Measurements from ENCODE around the gene KLHL29.

KLHL29 gene

DNA sequence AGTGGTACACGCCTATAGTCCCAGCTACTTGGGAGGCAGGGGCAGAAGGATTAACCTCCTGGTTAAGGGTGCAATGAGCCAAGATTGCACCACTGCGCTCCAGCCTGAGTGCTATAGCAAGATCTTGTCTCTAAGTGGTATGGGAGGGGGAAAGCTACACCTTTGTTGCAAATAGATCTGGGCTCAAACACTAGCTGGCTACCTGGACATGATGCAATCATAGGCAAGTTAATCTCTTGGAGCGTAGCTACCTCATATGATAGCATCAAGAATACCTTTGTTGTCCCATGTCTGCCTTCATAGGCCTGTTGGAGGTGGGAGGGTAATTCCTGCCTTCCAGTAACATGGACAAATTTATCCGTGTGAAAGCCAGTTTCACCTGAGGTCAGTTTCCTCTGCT, 15.7 kb downstream of the KLHL29 start:
- FAIRE-seq, result no peak

DNA sequence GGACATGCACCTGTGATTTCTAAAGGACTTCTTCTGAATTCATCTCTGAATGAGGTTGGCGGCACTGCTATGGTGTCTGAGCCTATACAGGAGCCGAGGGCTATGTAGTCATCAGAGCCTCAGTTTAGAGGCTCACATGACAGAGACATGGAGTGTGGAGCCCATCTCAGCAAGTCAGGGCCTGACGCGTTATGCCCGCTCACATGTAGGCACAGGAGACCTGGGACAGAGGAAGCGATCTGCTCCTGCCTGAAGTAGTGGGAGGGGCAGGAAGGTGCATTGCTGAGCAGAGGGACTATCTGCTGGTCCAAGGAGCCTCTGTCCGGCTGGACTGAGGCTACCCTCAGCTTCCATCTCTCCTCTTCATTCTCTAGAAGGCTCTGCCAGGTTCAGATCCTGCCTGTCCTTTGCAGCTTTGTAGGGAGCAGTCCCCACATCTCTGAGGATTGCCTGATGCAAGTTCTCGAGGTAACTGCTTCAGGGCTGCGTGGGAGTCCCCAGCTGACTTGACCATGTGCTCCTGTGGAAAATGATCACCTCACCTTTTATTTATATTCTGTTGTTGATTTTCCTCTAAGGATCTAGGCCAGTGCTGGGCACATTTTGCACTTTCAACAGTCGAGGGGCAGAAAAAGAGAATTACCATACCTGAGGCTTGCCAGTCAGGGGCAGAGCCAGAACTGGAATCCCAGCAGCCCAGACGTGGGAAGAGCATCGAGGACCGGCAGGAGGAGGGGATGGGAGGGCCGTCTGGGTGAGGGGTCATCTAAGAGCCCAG, 16.6 kb downstream of the KLHL29 start:
- FAIRE-seq, result no peak

DNA sequence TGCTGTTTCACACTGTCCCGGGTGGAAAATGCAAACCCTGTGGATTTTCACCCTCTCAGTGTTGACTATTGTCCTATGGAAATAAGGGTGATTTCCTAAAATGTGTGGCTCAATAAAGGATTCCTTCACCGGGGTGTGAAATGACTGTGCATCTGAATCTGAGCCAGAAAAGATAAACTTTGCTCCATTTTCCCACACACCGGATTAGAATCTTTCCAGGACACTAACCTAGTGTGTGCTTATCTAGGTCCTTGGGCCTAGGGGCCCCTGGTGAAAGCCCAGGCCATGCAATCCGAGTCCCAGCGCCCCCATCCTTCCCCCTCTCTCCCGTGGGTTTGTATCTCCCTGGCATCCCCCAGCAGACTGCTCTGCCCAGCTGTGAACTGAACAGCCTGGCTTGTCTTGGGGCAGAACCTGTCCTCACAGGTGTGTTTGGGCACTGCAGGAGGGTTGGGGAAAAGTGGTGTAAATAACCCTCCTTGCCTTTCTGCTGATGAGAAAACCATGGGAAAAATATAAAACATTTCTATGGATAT, 17.3 kb downstream of the KLHL29 start:
- FAIRE-seq, result no peak

DNA sequence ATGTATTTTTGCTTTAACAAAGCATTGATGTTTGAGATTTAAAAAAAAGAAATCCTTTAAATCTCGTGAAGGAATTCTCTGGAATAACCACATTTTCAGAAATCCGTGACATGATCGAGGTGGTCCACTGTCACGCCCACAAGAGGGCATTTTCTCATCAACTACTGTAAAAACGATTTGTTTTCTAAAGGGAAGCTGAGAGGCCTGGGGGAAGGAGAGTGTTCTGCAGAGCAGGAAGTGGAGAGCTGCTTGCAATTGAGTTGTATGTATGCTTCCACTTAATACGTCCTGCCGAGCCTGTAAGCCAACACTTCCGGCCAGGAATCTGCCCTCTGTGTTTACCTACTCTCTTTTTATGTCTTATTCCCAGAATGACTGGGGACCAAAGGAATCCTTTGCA, 19.4 kb downstream of the KLHL29 start:
- FAIRE-seq, result no peak

DNA sequence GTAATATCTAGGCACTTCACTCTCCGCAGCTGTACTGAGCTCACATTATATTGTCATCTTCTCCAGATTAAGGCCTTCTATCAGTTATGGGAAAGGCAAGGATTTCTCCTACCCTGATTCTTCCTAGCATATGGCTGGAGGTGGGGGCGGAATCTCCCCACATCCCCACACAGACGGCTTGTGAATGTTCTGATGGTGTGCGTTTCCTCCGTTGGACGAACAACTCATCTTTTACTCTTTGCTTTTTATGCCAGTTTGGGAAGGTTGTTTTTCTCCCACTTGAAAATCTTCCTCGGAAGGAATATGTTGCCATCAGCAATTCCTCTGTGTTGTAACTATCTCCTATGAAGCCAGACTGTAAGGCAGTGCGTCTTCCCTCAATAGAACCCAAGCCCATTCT, 24.3 kb downstream of the KLHL29 start:
- FAIRE-seq, result no peak

DNA sequence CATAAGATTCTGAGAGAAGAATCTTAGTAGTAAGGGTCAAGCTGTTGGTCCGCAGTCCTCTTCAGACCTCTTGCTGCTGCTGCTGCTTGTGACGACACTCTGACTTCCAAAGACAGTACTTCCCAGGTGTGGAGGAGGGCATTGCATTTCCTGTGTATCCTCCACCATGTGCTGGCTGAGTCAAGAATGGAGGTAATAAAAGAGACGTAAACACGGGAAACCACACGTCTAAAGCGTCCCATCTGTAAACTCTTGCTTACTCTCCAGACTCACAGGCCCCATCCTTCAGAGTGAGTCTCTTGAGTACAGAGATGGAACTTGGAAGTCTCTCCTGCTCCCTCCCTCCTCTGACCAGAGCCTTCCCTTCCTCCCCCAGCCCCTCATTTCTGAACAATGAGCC, 25.6 kb downstream of the KLHL29 start:
- no peak for FAIRE-seq

DNA sequence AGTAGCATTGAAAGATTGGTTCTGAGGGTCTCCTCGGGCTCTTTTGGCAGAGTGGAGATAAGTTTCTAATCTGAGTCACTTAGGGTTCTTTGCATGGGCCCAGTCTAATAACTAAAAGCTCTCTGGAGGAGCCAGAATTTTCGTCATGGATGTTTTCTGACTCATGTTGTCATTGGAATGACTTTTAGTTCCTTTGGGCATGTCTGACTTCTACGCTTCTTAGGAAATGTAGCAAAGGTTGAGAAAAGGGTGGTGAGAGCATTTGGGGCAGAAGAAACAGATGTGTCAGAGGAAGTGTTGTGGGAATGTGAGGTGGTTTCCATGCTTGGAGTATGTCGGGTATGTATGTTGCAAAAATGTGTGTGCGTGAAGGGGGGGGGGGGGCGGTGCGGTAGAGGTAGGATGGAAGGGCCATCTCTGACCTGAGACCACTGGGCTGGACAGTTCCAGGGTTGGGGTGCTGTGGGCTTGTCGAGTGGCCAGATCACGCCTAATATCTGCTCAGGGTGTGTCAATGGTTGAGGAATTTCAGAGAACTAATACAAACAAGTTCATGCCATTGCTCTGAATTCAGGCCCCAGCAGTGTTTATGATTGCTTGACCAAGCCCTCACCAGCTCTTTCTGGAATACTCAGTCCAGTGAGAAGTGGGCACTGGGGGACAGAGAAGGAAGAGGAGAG, 26.9 kb downstream of the KLHL29 start:
- FAIRE-seq, result no peak

DNA sequence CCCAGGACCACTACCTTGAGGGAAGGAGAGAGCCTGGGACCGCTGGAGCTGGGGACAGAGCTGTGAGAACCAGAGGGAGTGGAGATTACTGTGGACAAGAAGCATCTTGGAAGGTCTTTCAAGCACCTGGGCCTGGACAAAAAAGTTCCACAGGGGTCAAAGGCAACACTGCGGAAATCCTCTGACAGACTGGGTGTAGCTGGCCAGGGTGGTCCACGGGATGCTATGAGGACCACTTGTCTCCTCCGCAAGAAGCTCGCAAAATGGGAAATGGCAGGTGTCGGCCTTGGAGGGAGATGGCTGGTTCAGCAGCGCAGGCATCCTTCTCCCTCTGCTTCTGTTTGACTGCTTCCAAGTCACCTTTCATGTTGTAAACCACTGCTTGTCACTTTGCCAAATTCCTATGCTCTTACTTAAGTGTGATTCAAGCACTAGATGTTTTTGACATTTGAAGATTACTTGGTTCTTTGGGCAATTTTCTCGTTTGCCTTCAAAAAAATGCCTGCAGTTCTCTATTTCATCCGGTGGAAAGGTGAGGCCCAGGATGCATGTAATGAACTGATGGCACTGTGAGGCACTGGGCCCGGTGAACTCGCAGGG, 27.7 kb downstream of the KLHL29 start:
- FAIRE-seq, result no peak

DNA sequence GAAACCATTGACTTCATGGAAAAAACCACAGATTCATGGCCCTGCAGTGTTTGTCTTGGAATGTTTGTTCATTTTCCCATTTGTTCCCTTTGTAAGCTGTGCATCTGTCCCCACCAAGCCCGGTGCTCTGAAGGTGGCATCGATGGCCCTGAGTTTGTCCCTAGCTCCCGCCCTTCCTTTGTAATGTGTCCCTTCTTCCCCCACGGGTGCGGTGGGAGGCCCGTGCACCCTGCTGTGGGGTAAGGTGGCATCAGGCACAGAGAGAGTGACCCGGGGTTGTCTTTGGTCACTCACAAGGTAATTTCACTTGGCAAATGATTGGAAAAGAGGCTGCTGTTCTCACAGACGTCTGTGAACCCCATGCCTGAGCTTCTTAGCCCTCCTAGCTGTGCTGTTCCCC, 28.7 kb downstream of the KLHL29 start:
- FAIRE-seq, result no peak

DNA sequence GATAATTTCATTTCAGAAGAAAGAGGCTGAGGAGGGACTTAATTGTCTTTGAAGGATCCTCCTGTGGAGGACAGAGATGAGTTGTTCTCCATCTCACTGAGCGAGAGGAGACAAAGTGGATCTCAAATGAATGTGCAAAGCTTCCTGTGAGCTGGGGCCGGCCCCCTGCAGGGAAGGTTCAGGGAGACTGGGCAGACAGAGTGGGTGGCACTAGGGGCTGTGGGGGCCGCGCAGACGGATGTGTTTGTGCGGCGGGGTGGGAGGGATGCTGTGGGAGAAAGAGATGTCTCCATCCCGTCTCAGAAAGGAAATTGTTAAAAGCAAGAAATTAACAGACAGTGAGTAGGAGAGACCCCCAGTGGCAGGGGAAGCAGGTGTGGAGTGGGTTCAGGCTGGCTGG, 29.1 kb downstream of the KLHL29 start:
- no peak for FAIRE-seq

DNA sequence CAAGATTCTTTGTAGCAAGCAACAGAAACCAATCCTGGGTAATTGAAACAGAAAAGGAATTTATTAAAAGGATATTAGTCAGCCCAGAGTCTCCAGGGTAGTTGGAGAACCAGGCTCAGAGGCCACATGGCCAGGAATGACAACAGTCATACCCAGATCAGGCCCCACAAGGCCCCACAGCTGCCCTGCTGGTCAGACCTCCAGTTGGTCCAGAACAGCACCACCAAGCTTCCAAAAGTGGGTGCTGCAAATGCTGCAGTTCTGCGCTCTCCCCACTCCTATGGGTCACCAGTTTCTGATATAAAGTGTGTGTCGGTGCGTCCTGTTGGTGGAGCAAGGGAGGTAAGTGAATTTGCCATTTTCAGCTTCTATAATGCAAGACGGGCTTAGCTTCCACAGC, 29.9 kb downstream of the KLHL29 start:
- no peak for FAIRE-seq

DNA sequence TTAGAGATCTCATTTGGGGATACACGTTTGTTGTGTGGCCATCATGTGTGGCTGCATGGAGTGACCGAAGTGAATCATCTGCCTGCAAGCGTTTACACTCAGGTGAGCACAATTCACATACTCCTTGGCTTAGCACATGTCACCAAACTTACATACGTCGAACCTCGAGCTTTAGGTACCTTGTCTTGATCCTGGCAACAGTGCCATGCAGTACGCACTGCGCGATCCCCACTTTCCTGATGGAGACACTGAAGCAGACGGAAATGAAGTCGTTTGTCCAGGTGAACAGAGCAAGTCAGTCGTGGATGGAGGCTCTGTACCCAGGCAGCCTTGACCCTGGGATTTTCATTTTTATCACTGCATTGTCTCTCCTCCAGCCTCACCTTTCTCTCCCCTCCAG, 32.3 kb downstream of the KLHL29 start:
- no peak for FAIRE-seq

DNA sequence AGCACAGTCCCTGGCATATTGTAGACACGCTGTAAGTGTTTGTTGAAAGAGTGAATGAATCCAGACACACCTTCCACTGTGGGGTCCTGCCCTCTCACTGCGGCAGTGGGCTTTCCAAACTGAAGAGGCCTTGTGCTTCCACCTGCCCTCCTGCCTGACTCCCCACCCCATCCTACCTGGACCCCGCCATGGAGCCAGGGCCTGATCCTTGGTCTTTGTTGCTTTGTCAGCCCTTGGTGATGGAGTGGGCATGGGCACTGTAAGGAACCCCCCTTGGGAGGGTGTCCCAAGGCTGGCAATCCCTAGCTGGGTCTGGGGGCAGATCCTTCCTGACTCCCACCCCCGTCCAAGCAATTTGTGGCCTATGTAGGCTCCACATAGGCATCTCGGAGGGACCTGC, 33.1 kb downstream of the KLHL29 start:
- no peak for FAIRE-seq

DNA sequence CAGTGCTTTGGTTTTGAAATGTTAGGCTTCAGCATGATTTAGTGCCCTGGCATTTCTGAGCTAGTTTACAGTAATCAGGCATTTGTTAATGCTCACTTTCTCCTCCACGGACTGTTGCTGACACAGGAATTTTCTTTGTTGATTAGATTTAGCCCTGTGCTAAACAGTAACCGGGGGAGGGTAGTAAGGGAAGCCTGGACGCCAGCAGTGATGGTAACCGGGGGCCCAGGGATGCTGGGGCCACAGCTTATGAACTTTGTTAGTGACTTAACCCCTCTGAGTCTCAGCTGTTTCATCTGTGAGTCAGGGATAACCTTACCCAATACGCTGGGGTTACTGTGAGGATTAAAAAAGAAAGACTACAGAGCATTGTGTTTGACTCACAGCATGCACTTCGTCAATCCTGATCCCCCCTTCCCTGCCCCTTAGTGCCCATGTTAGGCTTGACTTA, 33.5 kb downstream of the KLHL29 start:
- FAIRE-seq, result no peak

DNA sequence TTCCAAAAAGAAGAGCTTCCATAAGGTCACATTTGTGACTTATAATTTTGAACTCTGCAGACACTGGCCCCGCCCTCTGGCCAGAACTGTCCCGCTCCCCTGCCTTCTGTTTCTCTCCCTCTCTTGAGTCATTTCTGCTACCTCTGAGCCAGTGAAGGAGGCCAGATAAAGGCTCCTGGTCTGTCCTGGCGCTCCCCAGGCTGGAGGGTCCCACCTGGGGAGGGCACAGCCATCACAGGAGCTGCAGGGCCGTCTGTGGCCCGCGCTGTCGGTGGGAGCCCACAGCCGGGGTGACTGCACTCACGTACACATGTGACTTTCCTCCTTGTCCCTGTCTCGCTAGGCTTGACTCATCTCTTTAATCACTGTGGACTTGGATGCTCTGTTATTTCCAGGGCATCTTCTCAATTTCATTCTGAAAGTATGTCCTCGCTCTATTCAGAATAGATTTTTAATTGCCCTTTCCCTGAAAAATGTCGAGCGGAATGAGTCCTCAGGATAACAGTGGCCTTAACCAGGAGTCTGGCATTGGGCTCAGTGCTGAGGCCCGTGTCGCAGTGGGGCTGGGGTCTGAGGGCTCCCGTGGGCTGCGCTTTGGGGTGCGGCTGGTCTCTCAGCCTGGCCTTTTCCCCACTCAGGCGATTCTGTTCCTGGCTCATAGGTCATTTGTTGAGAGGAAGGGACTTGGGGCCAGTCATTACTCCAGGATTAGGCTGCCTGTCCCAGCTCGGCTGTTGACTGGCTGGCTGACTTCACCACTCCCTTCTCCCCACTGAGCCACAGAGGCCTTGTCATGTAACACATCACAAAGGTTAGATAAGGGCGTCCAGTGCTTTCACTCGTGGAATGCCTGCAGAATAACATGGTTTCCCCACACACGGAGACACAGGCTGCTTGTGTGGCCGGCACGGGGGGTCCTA, 34.5 kb downstream of the KLHL29 start:
- FAIRE-seq, result no peak

DNA sequence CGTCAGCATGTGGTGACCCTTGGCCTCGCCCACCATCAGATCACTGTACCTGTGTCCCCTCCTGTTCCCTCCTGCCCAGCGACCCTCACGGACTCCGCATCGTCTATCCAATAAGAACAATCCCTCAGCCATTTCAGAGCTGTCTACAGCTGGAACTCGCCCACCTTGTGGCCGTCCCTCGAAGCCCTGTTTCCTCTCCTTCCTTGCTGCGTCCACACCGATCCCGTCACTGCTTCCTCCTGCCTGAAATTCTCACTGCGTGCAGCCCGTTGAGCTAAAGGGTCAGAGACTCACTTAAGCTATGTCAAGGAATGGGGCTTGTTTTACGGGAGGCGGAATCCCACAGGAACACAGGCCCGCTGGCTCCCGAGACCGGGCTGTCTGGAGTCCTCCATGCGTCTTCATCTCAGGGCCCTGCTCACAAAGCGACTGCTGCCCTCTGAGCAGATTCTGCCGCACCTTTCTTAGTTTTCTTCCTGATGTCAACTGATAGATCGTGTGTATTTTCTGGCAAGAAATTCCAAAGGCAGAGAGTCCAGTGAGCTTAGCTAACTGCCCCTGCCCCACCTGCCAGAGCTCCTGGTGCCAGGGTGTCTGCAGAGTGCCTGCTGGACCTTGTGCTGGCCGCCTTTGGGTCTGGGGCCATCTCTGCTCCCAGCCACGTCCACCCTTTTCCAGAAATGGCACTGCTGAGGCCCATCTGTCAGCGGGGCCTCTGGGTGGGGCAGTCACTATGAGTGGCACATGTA, 35.3 kb downstream of the KLHL29 start:
- no peak for FAIRE-seq

DNA sequence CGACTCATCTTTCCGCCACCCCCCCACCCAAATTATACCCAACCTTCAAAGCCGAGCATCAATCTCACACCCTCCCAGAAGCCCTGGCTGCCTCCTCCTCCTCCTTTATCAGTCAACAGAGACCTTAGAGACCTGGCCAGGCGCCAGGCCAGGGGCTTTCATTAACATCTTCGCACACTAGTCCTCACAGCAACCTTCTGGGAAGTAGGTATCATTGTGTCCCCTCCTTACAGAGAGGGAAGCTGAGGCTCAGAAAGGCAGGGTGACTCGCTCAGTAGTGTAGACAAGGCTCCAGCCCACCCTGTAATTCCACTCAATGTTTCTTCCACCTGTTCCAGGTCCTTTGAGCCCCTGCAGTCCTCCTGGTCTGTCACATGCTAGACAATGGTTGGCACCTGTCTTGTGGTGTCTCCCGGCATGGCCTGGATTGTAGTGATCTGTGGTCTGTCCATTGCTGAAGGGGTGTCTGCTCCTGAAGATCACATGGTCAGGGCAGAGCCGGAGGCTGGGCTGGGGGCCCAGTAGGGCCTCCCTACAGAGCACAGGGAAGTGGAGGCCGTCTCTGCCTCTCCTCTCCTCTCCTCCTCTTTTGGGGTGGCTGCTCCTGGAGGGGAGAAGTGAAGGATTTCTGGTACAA, 36.0 kb downstream of the KLHL29 start:
- no peak for FAIRE-seq

DNA sequence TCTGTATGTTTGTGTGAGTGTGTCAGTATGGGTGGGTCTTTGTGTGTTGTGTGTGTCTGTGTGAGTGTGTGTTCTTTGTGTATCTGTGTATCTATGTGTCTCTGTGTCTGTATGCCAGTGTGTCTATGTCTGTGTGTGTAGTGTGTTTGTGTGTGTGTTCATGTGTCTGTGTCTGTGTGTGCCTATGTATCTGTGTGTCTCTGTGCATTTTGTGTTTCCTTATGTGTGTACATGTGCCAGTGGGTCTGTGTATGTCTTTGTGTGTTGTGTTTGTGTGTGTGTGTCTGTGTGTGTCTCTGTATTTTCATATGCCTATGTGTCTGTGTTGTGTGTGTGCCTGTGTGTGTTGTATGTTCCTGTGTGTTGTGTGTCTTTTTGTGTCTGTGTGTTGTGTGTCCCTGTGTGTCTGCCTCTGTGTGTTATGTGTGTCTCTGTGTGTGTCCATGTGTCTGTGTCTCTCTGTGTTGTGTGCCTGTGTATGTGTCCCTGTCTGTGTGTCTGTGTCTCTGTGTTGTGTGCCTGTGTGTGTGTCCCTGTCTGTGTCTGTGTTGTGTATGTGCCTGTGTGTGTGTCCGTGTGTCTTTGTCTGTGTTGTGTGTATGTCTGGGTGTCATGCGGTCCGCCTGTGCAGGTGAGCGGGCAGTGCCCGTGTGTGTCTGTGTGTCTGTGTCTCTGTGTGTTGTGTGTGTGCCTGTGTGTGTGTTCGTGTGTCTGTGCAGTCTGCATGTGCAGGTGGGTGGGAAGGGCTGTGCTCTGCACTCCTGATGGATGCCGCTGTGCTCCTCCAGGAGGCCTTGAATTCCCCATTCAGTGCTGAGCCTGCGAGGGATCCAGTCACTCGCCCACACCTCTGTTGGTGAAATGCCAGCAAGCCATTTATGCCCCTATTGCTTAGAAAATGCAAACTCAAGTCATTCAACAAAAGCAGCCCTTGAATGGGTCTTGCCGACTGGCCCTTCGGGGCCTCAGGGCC, 37.4 kb downstream of the KLHL29 start:
- FAIRE-seq, result no peak

DNA sequence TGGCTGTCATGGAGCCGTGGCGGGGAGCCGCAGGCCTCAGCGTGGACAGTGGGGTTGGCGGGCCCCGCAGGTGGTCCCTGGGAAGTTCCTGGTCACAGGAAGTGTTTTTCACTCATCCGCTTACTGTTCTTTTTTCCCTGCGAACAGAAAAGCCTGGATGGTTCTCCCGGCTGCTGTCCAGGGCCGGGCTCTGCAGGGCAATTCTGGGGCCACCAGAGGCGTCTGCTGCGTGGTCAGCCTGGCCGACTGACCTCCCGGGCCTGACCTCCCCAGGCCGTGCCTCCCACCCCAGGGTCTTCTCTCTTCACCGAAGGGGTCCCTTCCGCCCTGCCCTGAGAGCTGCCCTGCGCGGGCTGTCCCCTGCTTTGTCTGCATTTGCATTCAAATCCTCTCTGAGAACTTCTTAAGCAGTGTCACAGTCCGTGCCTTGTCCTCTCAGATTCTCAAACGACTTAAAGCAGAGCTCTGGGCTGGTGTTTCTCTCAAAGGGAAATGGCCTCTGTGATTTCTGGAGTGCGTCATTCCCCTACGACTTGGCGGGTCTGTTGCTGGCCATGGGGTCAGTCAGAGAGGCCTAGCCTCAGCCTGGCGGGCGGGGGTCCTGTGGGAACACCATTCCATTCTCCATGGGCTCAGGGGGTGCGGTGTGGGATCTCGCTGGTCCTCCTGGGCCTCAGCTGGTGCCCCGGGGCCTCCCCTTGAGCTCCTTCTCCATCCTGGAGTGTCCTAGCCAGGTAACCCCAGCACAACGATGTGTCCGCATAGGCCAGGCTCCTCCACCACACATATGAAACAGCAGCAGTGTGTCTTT, 38.3 kb downstream of the KLHL29 start:
- FAIRE-seq, result no peak

All from TTC549 (cell line).